ENCODE measurements around the gene MAZ.
A peak's percentile ranks its signal among the peaks of the same experiment; 100 is the strongest.
"Not testable (repeated sequence)": the region's sequence is repeated elsewhere in the genome, so short reads cannot be mapped to it uniquely, and the experiment has no call there.

The MAZ gene

DNA sequence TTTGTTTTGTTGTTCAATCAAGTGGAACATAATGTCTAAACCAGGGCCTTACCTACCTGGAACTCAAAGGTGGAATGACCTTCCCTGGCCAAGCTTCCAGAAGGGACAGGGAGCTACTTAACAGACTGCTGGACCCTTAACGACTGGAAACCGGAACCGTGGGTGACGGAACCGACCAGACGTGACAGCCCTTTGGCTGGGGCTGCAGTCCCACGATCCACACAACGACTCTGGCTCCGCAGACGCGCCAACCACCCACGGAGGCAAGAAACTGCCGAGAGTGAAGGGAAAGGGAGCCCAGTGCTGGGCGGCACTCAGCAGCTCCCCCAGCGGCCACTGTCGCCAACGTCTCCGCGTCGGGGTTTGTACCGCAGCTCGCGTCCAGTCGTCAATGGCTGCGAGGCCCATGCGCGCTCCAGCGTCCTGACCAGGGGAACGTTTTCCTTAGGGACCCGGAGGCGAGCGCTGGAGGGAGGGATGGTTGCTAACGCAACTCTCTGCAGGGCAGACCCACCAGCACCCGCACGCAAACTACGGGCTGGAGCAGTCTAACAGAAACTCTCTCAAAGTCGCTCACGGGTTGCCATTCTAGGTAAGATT is 21.3 kb upstream of the MAZ start:
- no peak for DNase-seq

DNA sequence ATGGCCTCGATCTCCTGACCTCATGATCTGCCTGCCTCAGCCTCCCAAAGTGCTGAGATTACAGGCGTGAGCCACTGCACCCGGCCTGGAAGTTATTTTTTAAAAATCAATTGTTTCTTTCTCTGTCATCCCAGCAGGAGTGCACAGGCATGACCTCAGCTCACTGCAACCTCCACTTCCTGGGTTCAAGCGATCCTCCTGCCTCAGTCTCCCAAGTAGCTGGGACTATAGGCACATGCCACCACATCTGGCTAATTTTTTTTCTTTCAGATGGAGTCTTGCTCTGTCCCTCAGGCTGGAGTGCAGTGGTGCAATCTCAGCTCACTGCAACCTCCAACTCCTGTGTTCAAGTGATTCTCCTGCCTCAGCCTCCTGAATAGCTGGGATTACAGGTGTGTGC is 19.2 kb upstream of the MAZ start:
- not testable (repeated sequence) for DNase-seq

DNA sequence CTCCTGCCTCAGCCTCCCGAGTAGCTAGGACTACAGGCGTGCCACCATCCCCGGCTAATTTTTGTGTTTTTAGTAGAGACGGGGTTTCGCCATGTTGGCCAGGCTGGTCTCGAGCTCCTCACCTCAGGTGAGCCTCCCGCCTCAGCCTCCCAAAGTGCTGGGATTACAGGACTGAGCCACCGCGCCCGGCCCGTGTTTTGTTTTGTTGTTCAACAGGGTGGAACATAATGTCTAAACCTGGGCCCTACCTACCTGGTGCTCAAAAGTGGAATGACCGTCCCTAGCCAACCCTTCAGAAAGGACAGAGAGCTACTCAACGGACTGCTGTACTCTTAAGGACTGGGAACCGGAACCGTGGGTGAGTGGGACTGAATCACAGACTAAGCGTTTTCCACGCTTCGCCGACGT is 16.6 kb upstream of the MAZ start:
- DNase-seq: no peak

DNA sequence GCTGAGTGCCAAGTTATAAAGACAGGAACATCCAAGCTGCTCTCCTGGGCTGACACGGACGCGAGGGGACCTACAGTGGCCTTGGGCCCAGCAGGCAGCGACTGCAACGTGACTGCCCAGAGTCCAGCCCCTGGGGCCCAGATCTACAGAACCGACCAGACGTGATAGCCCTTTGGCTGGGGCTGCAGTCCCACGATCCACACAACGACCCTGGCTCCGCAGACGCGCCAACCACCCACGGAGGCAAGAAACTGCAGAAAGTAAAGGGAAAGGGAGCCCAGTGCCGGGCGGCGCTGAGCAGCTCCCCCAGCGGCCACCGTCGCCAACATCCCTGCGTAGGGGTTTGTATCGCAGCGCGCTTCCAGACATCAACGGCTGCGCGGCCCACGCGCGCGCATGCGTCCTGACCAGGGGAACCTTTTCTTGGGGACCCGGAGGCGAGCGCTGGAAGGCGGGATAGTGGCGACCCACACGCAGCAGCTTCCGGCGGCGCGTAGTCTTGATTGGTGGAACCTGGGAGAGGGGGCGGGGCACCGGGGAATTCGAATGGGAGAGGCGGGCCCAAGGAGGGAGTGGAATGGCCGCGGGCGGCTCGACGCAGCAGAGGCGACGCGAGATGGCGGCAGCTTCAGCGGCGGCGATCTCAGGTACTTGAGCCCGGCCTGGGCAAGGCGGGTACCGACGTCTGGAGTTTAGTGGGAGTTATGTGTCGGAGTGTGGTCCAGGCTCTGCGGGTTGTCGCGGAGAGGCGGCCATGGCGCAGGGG is 16.0 kb upstream of the MAZ start, which contains the start of gene KIF22:
Gene KIF22, plus strand, starts transcription at position 569 of the 766 bp plus-strand sequence. Its CDS starts 9 bp downstream, at position 578.
- peak; percentile 94 to 99 for DNase-seq

DNA sequence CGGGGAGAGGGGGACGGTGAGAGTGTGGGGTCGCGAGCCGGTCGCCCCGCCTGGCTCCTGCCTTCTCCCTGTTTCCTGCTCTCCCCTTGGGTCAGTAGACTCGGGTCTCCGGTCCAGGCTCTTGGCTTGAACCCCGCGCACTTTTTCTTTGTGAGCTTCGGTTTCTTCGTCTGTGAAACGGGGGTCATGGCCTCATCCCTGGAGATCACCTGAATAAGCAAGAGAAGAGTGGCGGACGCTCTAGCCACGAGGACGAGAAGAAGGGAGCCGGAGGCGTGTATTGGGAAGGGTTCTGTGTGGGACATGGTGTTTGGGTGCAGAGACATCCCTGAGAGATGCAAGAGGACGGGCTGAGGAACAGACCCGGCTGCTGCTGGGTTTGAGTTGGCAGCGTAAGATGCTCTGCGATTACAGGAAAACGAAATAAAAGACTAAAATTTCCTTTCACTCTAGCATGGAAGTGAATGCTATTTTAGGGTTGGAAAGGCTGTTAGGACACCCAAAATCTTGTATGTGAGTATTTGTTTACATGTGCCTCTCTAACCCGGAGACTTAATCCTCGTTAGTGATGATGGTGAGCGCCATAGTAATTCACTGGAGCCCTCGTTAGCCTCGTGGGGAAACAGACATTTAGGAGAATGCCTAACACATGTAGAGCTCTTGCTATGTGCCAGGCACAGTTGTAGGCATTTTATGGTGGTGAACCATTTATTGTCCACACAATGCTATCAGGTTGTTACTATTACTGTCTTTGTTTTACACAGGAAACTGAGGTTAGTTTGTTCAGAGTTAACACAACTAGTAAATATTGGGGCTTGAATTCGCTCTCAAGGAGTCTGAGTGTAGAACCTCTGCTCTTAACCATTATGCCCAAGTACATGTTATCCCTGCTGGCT is 15.1 kb upstream of the MAZ start:
- peak in 1 of 2 experiments; percentile 48 for DNase-seq

DNA sequence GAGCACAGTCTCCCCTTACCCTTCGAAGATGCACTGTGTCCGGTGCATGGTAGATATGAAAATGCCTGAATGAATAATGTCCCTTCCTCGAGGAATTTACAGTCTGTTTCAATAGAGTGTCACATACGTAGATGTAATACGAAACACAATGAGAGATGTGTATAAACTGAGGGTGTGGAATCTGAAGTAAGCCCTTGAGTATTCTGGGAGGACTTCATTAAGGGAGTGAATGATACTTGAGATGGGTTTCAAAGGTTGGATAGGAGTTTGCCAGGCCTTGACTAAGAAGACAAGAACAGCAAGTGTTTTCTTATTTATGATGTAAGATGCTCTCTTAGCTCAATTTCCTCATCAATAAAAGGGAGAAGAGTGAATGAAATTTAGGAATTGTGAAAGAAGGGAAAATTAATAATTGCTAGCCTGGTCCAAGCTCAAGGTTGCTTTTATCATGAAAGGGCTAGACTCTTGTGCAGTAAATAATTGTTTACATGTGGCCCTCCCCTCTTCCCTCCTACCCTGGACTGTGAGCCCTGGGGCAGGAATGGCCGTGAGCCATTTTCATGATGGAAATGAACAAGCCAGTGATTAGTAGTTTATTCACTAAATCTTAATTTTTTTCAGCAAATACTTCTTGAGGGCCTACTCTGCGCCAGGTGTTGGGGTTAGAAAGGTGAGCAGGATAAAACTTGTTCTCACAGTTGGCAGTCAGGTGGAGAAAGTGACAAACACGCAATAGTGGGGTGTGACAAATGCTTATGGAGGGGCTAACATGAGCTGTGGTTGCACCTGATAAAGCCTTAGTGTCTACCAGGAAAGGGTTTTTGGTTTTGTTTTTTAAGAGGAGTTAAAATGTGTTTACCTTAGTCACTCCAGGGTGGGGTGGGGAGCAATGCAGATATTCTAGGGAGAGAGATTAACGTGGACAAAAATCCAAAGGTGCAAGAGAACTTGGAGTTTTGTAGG is 14.2 kb upstream of the MAZ start:
- no peak for DNase-seq

DNA sequence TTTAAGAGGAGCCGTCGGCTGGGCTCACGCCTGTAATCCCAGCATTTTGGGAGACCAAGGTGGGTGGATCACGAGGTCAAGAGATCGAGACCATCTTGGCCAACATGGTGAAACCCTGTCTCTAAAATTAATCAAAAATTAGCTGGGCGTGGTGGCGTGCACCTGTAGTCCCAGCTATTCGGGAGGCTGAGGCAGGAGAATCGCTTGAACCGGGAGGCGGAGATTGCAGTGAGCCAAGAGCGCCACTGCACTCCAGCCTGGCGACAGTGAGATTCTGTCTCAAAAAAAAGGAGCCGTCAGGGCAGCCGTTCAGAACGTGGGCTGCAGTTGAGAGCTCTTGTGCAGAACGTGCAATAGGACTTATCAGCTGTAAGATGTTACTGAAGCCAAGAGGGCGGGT is 13.2 kb upstream of the MAZ start:
- not testable (repeated sequence) for DNase-seq

DNA sequence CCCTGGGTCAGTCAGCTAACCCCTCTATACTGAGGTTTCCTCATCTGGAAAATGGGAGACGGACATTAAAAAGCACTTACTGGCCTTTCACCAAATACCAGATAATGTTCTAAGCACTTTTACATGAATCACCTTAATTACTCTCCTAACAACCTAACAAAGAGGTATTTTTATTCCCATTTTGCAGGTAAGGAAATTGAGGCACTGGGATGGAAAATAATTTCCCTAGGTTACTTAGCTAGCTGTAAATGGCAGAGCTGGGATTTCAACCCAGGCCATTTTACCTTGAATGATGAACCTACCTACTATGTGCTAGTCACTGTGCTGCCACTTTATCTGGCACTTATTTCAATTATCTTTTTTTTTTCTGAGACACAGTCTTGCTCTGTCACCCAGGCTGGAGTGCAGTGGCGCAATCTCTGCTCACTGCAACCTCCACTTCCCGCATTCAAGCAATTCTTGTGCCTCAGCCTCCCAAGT is 12.1 kb upstream of the MAZ start:
- DNase-seq: no peak

DNA sequence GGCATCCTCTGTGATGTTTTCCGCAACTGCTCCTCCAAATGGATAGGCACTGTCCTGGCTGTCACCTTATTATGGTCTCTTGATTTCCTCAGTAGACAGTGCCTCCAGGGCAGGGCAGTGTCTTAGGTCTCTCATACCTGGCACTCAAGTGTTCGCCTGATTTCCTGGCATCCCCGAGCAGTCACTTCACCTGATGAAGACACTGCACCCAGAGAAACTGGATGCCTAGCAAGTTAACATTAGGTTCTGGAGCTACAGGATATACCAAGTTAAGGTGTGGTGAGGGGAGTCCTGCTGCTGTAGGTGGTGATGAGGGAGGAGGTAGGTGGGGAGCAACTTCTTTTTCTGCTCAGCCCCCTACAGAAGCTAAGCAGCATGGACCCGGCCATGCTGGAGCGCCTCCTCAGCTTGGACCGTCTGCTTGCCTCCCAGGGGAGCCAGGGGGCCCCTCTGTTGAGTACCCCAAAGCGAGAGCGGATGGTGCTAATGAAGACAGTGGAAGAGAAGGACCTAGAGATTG is 3.9 kb upstream of the MAZ start:
- DNase-seq: no peak

DNA sequence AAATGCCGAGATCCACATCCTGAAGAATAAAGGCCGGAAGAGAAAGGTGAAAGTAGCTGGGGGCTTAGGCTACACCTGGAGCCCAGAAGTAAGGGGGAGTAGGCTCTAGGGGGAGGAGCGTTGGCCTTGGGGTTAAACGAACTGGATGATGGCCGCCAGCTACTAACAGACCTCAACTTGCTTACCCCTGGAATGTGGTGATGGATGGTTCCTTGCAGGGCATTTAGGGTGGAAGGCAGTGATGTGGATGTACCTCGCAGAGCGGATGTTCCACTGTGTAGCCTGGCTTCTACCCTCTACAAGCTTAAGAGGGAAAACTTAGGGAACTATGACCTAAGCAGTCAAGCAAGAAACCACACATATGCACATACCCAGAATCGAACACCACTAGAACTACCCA is 2.3 kb upstream of the MAZ start:
- DNase-seq: no peak

DNA sequence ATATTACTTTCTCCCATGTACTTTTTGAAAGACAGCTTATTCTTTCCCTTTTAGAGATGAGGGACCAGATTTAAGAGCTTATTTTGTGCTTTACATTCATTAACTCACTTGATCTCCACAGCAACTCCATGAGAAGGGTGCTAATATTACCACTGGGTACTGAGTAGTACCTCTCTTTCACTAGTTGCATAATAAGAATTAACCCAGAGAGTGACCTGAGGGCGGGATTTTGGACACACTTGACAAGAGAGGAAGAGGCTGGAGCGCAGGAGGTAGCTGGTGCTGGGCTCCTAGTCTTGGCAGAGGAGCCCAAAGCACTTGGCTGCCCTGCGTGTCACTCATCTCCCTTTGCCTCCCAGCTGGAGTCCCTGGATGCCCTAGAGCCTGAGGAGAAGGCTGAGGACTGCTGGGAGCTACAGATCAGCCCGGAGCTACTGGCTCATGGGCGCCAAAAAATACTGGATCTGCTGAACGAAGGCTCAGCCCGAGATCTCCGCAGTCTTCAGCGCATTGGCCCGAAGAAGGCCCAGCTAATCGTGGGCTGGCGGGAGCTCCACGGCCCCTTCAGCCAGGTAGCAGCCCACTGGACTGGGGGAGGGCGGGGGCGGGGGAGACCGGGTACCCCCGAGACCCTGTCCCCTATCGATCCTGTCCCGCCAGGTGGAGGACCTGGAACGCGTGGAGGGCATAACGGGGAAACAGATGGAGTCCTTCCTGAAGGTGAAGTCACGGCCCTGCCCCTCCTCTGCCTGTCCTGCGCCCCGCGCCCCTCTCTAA is 1.7 kb upstream of the MAZ start:
- DNase-seq: peak in 1 of 2 experiments; percentile 53

DNA sequence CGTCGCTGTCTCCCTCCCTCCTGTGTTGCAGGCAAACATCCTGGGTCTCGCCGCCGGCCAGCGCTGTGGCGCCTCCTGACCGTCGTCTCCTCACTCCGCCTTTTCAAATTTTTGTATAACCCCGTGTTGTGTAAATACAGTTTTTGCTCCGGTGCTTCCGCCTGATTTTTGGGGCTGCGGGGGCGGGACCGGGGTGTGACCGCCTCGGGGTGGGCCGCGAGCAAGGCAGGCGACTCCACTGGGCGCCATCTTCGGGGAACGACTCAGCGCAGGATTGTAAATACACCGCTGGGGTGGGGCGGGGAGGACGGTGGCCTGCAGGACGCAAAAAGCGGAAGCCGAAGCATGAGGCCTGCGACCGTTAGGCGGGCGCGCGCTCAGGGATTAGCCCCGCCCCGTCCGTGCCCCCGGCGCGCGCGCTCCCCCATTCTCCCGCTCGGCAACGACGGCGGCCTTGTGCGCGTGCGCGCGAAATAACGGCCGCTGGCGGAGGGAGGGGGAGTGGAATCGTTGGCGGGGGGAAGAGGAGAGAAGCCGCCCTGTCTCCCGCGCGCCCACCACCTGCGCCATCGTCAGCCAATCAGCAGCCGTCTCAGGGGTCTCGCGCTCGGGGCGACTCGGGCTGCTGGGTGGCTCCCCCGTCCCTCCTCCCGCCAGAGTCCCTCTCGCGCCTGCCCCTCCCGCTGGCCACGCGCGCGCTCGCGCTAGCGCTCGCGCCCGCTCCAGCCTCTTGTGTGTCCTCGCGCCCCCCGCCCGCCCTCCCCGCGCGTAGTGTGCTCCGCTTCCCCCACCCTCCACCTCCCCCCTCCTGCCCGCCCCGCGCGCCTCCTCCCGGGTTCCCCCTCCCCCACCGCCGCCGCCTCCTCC is 864 bp upstream of the MAZ start:
- DNase-seq: peak; percentile 98 to 100

DNA sequence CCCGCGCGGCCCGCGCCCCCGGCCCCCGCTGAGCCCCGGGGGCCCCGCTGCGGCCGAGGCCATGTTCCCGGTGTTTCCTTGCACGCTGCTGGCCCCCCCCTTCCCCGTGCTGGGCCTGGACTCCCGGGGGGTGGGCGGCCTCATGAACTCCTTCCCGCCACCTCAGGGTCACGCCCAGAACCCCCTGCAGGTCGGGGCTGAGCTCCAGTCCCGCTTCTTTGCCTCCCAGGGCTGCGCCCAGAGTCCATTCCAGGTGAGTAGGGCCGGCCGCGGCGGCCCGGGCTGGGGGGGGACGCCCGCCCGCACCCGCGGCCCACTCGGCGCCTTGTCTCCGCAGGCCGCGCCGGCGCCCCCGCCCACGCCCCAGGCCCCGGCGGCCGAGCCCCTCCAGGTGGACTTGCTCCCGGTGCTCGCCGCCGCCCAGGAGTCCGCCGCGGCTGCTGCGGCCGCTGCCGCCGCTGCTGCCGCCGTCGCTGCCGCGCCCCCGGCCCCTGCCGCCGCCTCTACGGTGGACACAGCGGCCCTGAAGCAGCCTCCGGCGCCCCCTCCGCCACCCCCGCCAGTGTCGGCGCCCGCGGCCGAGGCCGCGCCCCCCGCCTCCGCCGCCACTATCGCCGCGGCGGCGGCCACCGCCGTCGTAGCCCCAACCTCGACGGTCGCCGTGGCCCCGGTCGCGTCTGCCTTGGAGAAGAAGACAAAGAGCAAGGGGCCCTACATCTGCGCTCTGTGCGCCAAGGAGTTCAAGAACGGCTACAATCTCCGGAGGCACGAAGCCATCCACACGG is 504 bp downstream of the MAZ start:
- peak; percentile 22 to 76 for DNase-seq

DNA sequence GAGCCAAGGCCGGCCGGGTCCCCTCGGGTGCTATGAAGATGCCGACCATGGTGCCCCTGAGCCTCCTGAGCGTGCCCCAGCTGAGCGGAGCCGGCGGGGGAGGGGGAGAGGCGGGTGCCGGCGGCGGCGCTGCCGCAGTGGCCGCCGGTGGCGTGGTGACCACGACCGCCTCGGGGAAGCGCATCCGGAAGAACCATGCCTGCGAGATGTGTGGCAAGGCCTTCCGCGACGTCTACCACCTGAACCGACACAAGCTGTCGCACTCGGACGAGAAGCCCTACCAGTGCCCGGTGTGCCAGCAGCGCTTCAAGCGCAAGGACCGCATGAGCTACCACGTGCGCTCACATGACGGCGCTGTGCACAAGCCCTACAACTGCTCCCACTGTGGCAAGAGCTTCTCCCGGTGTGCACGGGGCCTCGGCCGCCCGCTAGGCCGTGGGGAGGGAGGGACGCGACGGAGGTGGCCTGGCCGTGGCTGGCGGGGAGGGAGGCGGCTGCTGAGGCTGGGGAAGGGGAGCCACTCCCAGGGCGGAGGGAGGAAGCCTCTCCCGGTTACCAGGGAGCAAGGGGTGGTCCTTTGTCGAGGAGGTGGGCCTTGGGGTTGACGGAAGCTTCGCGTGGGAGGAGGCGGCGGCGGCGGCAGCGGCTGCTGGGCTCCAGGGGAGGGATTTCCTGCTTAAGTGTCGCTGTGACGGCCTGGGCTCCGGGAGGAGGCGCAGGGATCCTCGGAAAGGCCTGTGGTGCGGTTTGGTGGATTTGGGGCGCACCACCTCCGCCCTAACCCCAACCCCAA is 1.3 kb downstream of the MAZ start:
- peak; percentile 91 for DNase-seq

DNA sequence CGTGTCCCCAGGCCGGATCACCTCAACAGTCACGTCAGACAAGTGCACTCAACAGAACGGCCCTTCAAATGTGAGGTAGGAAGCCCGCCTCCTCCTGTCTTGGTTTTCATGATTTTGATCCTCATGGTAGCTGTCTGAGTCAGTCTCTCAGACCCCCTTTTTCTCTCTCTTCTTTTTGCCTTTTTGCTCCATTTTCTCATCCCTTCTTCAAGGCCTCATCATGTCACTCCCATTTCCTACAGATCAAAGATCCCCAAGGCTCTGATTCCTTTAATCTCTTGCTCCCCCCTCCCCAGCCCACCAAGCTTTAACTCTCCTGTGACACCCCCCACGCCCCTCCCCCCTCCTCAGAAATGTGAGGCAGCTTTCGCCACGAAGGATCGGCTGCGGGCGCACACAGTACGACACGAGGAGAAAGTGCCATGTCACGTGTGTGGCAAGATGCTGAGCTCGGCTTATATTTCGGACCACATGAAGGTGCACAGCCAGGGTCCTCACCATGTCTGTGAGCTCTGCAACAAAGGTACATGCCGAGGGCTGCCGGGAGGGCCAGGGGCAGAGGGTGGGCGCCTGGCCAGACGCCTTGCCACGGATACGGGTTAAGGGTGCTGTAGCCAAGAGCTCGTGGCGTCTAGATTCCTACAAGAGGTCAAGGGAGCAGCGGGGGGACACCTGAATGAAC is 2.0 kb downstream of the MAZ start:
- DNase-seq: peak in 1 of 2 experiments; percentile 54

DNA sequence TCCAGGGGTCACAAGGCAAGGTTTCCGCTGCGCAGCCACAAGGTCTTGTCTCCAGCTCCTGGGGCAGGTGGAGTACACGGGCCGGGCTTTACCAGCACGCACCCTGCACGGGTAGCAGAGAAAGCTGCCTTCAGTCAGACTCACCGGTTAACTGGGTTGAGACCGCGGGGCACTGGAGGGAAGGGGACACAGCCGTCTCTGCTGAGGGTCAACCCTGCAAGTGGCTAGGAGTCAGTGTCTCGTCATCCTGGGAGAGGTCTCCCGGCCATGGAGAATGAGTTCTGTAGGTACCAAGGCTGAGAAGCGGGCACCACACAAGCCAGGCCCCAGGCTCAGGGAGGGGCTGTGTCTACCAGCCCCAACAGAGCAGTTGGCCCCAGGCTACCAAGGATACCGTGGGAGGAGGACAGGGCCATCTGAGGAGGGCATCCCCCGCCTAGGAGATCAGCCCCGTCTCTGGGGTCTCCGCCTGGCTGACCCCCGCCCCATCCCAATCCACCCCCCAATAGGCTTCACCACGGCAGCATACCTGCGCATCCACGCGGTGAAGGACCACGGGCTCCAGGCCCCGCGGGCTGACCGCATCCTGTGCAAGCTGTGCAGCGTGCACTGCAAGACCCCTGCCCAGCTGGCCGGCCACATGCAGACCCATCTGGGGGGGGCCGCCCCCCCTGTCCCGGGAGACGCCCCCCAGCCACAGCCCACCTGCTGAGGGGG is 2.9 kb downstream of the MAZ start:
- peak in 1 of 2 experiments; percentile 59 for DNase-seq

Measured in NCI-H526 (cell line).